HG02938 (cell line): ENCODE measurements around the gene MEGF8.

Experiments
- ATAC-seq: cut with Tn5 transposase; IDR thresholded peaks from one replicate; pipeline ENCODE4 v1.9.1; 2021; ENCODE audit warnings: mild to moderate bottlenecking, moderate library complexity; ENCODE audit not compliant: unreplicated experiment

The MEGF8 gene

DNA sequence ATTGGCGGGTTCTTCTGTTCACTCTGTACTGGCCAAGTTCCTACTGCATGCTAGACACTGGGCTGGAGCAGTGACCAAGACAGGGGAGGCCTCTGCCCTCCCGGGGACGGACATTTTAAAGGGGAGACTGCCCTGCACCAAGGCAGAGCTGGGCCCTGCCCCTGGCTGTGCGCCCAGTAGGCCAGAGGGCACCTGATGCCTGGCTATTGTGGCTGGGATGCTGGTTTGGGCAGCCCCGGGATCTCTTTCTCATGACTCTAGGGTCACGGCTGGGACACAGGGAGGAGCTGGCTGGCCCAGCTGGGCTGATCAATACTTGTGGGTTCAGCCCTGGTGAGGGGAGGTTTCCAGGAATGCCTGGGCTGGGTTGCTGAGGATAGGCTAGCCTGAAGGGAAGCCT, 84.0 kb downstream of the MEGF8 start:
- no peak for ATAC-seq

DNA sequence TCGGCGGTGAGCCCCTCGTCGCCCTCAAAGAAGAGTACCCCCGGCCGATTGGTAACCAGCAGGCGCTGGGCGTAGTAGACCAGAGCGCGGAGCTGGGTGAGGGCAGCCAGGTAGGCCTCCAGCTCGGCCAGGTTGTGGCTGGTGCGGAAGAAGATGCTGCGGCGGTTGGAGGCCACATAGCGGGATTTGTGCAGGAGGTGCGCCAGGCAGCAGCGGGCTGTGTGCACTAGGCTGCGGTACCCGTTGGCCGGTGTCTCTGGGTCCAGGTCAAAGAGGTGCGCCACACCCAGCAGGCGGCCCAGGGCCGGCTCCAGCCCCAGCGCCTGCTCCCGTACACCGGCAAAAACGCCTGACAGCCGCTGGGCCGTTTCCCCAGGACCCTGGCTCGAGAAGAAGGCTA, 84.9 kb downstream of the MEGF8 start:
- no peak for ATAC-seq

DNA sequence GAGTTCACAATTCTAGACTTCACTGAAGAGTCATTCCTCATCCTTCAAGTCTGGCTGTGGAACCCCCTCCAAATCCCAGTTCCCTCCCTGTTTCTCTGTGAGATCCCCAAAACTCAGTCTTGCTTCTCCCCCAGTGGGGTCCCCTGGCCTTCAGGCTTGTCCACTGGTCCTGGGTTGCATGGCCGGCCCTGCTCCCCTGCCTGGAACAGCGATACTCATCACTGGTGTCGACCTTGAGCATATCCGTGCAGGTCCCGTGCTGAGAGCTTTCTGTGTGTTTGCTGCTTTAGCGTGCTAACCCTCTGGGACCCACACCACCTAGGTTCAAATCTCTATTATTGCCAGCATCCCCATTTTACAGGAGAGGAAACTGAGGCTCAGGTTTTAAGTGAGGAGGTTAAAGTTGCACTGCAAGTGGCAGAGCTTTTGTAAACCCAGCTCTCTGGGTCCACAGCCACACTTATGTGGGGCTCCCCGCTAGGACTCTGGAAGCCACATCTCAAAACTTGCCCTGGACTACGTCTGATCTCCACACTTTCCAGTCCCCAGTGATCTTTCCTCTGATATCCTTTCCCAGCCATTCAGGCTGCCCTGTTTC, 86.2 kb downstream of the MEGF8 start:
- ATAC-seq = no peak

DNA sequence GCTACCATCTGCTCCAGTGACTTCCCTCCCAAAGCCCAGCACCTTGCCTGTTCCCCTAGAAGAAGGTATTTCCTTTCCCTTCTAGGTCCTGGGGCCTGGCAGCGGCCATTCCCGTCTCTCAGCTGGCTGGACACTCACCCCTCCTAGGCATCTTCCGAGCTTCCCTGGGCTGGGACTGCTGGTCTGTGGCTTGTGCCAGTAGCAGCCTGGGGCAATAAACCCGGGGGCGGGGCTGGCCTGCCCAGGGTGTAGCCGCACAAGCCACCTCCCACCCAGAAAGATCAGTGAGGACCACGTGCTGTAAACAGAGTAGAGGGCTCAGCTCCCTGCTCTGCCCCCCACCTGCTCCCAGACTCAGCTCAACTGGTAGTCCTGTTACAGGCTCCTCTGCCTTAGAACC, 86.8 kb downstream of the MEGF8 start:
- ATAC-seq = no peak

DNA sequence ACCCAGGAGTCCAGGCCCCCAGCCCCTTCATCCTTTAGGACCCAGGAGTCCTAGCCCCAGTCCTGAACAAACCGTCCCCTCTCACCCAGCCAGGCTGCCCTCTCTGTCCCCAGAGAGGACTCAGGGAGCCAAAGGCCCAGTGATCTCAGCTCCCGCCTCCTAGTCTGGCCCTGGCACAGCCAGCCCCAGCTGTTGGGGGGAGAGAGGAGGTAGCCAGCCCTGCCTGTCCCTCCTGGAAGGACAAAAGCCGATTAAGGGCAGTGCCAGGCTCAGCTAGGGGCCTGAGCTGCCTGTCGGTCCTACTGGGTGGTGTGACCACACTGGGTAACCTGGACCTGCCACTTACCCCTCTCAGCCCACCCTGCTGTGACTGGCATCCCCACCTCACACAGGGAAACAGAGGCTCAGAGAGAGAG, 87.2 kb downstream of the MEGF8 start:
- no peak for ATAC-seq

DNA sequence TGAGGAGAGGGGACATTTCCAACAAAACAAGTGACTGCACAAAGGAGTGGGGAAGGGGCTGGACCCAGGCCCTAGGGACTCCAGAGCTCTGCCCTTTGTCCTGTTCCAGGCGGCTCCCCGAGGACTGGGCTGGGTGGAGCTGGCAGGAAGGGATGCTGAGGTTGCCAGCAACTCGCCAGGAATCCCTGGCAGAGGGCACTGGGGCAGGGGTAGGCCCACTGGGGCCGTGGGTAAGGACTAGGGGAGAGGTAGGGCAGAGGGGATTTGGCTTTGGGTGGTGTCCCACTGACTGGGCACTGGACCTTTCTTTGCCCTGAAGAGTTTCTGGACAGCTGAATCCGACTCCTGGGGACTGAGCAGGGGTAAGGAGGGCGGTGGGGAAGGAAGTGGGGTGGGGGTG, 93.9 kb downstream of the MEGF8 start:
- ATAC-seq = no peak

DNA sequence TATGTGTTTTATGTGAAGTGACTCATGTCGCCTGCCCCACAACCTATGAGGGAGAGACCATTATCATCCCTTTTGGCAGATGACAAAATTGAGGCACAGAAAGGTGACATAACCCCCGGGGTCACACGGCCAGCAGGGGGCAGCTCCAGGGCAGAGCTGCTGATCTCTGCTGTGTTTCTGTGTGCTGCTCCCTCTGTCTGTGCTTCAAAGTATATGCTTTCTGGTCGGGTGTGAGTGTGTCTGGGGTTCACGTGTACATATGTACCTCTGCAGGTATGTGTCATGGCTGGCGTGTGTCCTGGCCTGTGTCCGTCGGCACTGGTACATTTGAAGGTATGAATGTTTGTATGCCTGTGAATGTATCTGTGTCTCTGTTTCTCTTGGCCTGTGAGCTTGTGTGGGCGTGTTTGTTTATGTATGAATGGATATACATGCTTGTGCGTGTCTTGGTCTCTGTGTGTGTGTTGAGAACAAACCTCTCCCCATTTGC, 94.7 kb downstream of the MEGF8 start:
- no peak for ATAC-seq

DNA sequence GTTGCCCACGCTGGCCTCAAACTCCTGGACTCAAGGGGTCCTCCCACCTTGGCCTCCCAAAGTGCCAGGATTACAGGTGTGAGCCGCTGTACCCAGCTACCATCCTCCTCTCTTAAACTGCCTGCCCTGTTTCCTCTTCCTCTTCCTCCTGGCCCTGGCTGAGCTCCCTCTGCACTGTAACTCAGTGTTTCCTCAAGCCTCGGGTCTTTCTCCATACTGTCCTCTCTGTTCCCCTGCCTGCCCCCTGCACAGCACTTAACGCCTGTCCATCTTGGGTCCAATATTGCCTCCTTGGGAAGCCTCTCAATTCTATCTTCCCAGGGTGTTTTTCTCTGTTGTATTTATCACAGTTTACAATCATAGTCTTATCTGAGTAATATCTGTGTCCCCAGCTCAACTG, 95.7 kb downstream of the MEGF8 start:
- ATAC-seq = no peak

DNA sequence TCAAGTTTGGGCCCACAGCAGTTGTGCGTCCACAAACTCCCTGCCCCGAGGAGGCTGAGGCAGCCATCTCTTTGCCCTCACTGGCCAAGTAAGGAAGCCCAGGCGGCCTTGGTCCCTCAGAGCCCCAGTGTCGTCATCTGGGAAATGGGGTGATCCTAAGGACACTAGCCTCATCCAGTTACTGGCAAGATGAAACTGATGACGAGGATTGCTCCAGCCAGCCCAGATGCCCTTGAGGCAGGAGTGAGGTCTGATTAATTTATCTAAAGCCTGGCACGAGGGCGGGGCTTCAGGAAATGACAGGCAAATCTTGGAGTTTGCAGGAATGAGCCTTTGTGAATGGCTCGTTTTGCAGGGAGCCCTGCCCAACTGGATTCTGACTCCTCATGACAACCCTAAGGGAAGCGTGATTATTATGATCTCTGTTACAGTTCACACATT, 96.2 kb downstream of the MEGF8 start:
- ATAC-seq = no peak

DNA sequence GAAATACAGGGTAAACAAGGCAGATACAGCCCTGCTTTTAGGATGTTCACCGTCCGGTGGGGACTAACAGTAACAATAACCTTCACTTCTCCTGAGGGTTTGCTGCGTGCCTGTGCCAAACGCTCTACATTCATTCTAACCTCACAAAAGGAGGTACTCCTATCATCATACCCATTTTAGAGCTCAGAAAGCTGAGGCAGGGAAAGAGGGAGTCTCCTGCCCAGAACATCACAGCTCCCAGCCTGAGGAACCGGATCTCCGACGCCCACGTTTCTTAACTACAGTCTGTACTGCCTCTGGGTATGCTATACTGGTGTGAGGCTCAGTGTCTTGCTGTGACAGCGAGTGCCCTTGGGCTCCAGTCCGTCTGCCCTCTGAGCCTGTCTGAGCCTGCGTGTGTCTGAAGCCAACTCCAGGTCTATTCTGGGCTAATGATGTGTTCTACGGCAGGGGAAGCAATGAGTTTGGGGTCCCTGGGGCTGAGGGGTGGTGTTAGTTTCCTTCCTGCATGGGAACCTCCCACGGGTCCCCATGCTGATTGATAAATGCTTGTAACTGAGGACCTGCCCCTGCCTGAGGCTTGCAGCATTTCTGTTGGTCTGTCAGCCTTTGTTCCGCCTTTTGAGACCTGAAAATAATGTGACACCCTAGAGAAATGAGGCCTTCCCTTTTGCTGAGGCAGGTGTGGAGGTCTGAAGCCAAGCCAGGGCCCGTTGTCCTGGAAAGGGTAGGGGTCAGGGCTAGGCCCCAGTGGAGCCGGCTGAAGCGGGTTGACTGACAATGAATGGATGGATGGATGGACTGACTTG, 96.9 kb downstream of the MEGF8 start:
- ATAC-seq = no peak

DNA sequence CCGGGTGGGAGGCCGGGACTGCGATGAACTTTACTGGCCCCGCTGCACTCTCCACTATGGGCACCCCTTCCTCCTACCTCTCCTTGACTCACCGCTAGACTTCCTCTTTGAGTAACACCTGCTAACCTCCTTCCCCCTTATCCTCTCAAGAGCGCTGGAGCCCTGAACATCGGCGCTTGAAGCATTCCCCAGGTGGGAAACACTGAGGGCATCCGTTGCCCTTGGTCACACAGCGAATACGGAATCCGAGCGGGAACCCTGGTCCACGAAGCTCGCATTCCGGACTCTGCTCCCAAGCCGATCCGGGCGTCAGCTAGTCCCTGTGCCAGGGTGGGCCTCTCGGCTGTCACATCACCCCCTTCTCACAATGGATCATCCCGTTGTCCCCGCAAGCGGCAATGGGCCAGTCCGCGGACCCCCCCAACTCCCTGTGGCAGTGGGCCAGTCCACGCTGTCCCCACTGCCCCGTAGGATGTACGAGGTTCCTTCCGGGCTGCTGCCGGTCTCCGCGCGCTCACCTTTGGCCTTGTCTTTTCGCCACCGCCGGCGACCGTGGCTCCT, 97.5 kb downstream of the MEGF8 start:
- ATAC-seq = peak; percentile 41

DNA sequence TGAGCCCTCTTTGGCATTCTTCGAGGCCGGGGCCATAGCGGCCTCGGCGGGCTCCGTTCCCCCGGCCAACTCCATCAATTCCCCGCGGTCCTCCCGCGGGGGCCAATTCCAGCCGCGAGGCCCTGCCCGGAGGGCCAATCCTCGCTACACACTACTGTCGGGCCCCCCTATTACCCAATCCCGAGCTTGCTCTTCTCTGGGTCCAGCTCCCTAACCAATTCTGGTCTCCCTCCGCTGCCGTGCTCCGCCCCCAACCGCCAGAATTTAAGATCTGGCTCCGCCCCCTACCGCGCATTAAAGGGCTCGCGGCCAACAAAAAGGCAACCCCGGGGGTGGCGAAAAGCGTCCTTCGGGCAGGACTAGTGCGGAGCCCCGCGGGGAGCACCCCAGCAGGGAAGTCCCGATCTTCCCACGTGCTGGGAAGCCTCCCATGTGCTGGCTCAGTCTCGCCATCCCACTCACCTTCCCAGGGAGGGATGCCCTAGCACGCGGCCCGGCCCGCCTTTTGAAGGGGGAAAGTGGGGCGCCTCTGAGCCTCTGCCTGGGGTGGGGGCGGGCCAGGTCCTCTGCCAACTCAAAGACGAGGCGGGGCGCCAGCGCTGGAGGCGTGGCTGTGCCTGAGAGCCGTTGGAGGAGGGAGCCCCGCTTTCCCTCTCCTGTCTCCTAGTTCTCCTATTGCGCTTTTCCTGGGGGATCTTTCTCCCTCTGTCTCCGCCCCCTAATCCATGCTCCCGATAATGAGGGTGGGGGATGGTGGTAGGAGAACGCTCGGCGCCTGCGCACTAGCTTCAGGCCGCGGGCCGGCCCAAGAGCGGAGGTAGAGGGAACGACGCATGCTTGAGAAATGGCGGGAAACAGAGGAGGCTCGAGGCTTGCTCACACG, 98.3 kb downstream of the MEGF8 start:
- ATAC-seq = peak; percentile 92

DNA sequence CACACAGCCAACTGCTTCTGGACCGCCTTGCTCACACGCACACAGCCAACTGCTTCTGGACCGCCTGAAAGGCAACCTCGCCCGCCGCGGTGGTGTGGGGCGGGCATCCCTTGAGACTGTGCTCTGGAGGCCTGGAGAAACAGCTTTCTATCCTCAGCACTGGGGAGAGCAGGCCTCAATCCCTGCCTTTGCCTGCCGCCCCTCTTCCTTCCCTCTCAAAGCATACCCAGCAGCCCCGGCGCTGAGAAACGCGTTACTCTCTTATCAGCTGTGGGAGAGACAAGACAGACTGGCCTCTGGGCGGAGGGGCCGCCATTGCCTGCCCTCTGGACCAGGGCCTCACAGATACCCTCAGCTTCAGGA, 98.9 kb downstream of the MEGF8 start:
- ATAC-seq = no peak

DNA sequence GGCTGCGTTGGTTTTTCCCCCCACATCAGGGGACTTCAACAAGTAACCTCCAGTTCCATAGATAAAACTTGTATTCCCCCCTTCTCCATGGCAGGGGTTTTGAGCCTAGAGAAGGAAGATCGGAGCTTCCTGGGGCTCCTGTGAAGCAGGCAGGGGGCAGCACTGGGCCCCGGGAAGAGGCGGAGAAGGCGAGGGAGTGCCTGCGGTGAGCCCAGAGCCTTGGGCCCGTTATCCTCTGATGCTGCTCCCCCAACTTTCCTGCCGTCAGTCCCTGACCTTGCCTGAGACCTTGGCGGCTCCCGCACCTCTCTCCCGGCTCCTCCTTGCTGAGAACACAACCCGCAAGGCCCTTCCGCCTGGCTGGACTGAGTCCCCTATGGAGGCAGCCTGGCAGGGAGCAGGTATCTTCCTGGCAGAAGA, 99.3 kb downstream of the MEGF8 start:
- ATAC-seq = no peak

DNA sequence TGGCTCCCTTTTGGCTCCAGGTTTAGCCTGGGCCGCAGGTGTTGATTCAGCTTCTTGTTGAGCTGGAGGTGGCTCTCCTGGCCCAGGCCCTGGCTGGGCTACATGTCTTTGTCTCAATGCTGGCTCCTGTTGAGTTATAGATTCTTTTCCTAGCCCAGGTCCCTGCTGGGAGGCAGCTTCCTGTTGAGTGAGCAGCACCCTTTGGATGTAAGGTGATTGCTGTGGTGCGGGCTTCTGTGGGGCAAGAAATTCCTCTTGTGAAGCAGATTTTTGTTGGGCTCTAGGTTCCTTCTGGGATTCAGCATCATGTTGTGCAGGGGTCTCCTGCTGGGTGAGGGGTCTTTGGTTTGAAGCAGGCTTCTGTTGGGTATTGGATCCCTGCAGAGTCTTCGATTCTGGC, 101.2 kb downstream of the MEGF8 start:
- ATAC-seq = no peak

DNA sequence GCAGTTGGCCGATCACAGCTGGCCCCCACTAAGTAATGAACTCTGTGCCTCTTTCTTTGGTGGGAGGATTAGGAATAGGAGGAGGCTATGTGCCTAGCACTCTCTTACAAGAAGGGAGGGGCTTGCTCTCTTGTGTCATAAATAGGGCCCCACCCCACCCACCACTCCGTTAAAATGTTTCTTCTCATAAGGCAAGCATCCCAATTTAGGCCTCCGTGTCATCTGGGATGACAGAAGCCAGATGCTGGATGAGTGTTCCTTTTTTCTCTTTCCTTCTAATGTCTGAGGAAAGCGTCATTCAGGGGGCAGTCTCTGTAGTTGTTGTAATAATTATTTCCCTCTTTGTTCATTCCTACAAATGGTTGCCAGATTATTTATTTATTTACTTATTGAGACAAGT, 101.9 kb downstream of the MEGF8 start, which contains the start of gene LIPE:
LIPE (minus strand) TSS at position 76 of the 400 bp plus-strand sequence. CDS start 239 bp downstream, outside the sequence.
- ATAC-seq = no peak
